ENCODE measurements around the gene EP400. TPM values are rescaled to one million over a fixed set of nuclear protein-coding genes. Genes with fewer than 3 reads are reported as not detected.

The EP400 gene
- total and polyA plus RNA-seq, 9 of the 15 experiments (the other 6 are each of a cell fraction or from before 2014, with no cell fraction given): 4.5 to 58.0 (median 7.0) TPM

- TF ChIP-seq JUN (IDR thresholded peaks at IDR 0.05; ENCODE audit: borderline replicate concordance, low read depth, low read length) (0 out of 2 replicates have a peak, but pooled peaks have one; percentile 39), JUN (CRISPR knock-in tag; IDR thresholded peaks at IDR 0.05; ENCODE audit: borderline replicate concordance) (no peak), ZHX1 (conservative IDR thresholded peaks at IDR 0.05; ENCODE audit: low read length) (no peak), GATAD2A (IDR thresholded peaks at IDR 0.05) (no peak), PHB2 (IDR thresholded peaks at IDR 0.05; ENCODE audit: low read depth) (no peak), ZNF785 (CRISPR knock-in tag; IDR thresholded peaks at IDR 0.05) (no peak), POU5F1 (IDR thresholded peaks at IDR 0.05; ENCODE audit: borderline replicate concordance, low read depth, low read length, partially characterized antibody) (peak; percentile 92), MTA3 (IDR thresholded peaks at IDR 0.05; ENCODE audit: borderline replicate concordance) (peak; percentile 99), HOXB6 (CRISPR knock-in tag; IDR thresholded peaks at IDR 0.05; ENCODE audit: borderline replicate concordance) (no peak), ZNF143 (CRISPR knock-in tag; IDR thresholded peaks at IDR 0.05) (no peak), ZFP1 (CRISPR knock-in tag; IDR thresholded peaks at IDR 0.05) (no peak), ZNF347 (CRISPR knock-in tag; IDR thresholded peaks at IDR 0.05; ENCODE audit: low read depth) (no peak), BCL6 (CRISPR knock-in tag; IDR thresholded peaks at IDR 0.05) (no peak), THAP12 (CRISPR knock-in tag; IDR thresholded peaks at IDR 0.05) (no peak; the same call in 1 of the 2 replicates), ARID4B (CRISPR knock-in tag; IDR thresholded peaks at IDR 0.05) (peak; percentile 70; the same call in 1 of the 2 replicates), NFRKB (IDR thresholded peaks at IDR 0.05; ENCODE audit: low read depth) (no peak), ZBTB1 (CRISPR knock-in tag; IDR thresholded peaks at IDR 0.05; ENCODE audit: borderline replicate concordance, low read depth) (no peak; the same call in 1 of the 2 replicates), RNF2 (IDR thresholded peaks at IDR 0.05) (no peak)
These were observed at the start of gene EP400 (continued) for GRCh38 chr12:131949431-131950181.
